GM23338 (cell line): ENCODE results near the gene C10orf71. TPM values are rescaled to one million over a fixed set of nuclear protein-coding genes. Genes with fewer than 3 reads are reported as not detected.

Experiments
- ATAC-seq: fragments of 200-7000 bp; cut with Tn5 transposase; 3 replicates; pipeline ENCODE4 v1.9.1; 2020
- DNase-seq: peaks from one replicate; pipeline ENCODE4 v3.0.0-alpha.2; 2015; ENCODE audit warnings: low spot score
- H2AFZ ChIP-seq: fragments of 200-600 bp; sonication (generic); 2 replicates; pipeline ENCODE4 v1.8.0; 2016; ENCODE audit warnings: antibody characterized with exemption, mild to moderate bottlenecking, moderate library complexity
- H3F3A ChIP-seq: fragments of 200-600 bp; sonication (generic); replicated peaks from 2 replicates; pipeline ENCODE4 v1.8.0; 2017; ENCODE audit warnings: antibody characterized with exemption, mixed run types, low read depth
- H3K27ac ChIP-seq: fragments of 200-600 bp; sonication (generic); 2 replicates; pipeline ENCODE4 v1.6.1; 2016; ENCODE audit warnings: low read depth
- H3K27me3 ChIP-seq: fragments of 200-600 bp; sonication (generic); 2 replicates; pipeline ENCODE4 v1.8.0; 2016; ENCODE audit warnings: mild to moderate bottlenecking, mixed run types, moderate library complexity; ENCODE audit not compliant: insufficient read depth
- H3K36me3 ChIP-seq: fragments of 200-600 bp; sonication (generic); 2 replicates; pipeline ENCODE4 v1.8.0; 2016; ENCODE audit warnings: mild to moderate bottlenecking; ENCODE audit not compliant: insufficient read depth
- H3K4me1 ChIP-seq: fragments of 200-600 bp; sonication (generic); 2 replicates; pipeline ENCODE4 v1.8.0; 2016; ENCODE audit warnings: mild to moderate bottlenecking, moderate library complexity; ENCODE audit not compliant: insufficient read depth
- H3K4me2 ChIP-seq: fragments of 200-600 bp; sonication (generic); 2 replicates; pipeline ENCODE4 v1.7.1; 2017; ENCODE audit warnings: mixed run types
- H3K4me3 ChIP-seq: fragments of 200-600 bp; sonication (generic); 2 replicates; pipeline ENCODE4 v1.6.1; 2016; ENCODE audit warnings: mixed run types
- H3K79me2 ChIP-seq: fragments of 200-600 bp; sonication (generic); replicated peaks from 2 replicates; pipeline ENCODE4 v1.8.0; 2017; ENCODE audit warnings: mild to moderate bottlenecking; ENCODE audit not compliant: insufficient read depth
- H3K9me2 ChIP-seq: fragments of 200-600 bp; sonication (generic); 2 replicates; pipeline ENCODE4 v1.8.0; 2017; ENCODE audit not compliant: insufficient read depth
- H4K20me1 ChIP-seq: fragments of 200-600 bp; sonication (generic); replicated peaks from 2 replicates; pipeline ENCODE4 v1.8.0; 2017; ENCODE audit warnings: mild to moderate bottlenecking; ENCODE audit not compliant: insufficient read depth
- H3K27ac Mint-ChIP-seq: 2 replicates; pipeline ENCODE4 v1.8.0; 2020; ENCODE audit warnings: inconsistent platforms, mild to moderate bottlenecking, moderate library complexity, mixed read lengths
- H3K27me3 Mint-ChIP-seq: 3 replicates; pipeline ENCODE4 v1.8.0; 2022; ENCODE audit warnings: low read depth, mild to moderate bottlenecking, moderate library complexity, mixed read lengths, inconsistent platforms; ENCODE audit not compliant: insufficient read depth, poor library complexity
- H3K36me3 Mint-ChIP-seq: 3 replicates; pipeline ENCODE4 v1.8.0; 2021; ENCODE audit warnings: low read depth, mild to moderate bottlenecking, inconsistent platforms, moderate library complexity, mixed read lengths
- H3K4me1 Mint-ChIP-seq: 3 replicates; pipeline ENCODE4 v1.8.0; 2020; ENCODE audit warnings: mild to moderate bottlenecking, inconsistent platforms, mixed read lengths
- H3K4me3 Mint-ChIP-seq: 3 replicates; pipeline ENCODE4 v1.8.0; 2021; ENCODE audit warnings: moderate library complexity, mild to moderate bottlenecking, inconsistent platforms, mixed read lengths
- H3K9me3 Mint-ChIP-seq: 3 replicates; pipeline ENCODE4 v1.8.0; 2020; ENCODE audit warnings: moderate library complexity, mild to moderate bottlenecking, inconsistent platforms, mixed read lengths
- CREB1 ChIP-seq: fragments of 250-450 bp; sonication (Bioruptor Pico); IDR thresholded peaks from 2 replicates; pipeline ENCODE4 v1.5.0; 2020; ENCODE audit warnings: low read depth, mild to moderate bottlenecking, moderate library complexity
- CTCF ChIP-seq, 2 experiments: fragments of 200-600 bp in 1 of 2; sonication (generic) in 1 of 2; conservative IDR thresholded peaks; 2 replicates each; pipeline versions ENCODE4 v1.5.1 to v1.6.1; 2016 to 2017; ENCODE audit warnings: antibody characterized with exemption in 2 of 2, low read depth in 2 of 2, mild to moderate bottlenecking in 2 of 2, moderate library complexity in 1 of 2
- ETS1 ChIP-seq: IDR thresholded peaks from 2 replicates; pipeline ENCODE4 v1.6.1; 2016; ENCODE audit warnings: antibody characterized with exemption
- EZH2 ChIP-seq: fragments of 200-600 bp; sonication (generic); IDR thresholded peaks from one replicate; pipeline ENCODE4 v1.8.0; 2017; ENCODE audit warnings: antibody characterized with exemption, mild to moderate bottlenecking, low read depth; ENCODE audit not compliant: unreplicated experiment
- EZH2phosphoT487 ChIP-seq: fragments of 200-600 bp; sonication (generic); IDR thresholded peaks from one replicate; pipeline ENCODE4 v1.8.1; 2018; ENCODE audit warnings: antibody characterized with exemption; ENCODE audit not compliant: unreplicated experiment
- JUNB ChIP-seq: IDR thresholded peaks from one replicate; pipeline ENCODE4 v1.6.1; 2016; ENCODE audit warnings: antibody characterized with exemption; ENCODE audit not compliant: unreplicated experiment
- NANOG ChIP-seq: IDR thresholded peaks from 2 replicates; pipeline ENCODE4 v1.6.1; 2016; ENCODE audit warnings: antibody characterized with exemption, borderline replicate concordance
- POLR2AphosphoS5 ChIP-seq: IDR thresholded peaks from 2 replicates; pipeline ENCODE4 v1.6.1; 2016; ENCODE audit warnings: antibody characterized with exemption, low read depth
- REST ChIP-seq: IDR thresholded peaks from one replicate; pipeline ENCODE4 v1.6.1; 2018; ENCODE audit warnings: antibody characterized with exemption; ENCODE audit not compliant: unreplicated experiment
- STAT1 ChIP-seq: IDR thresholded peaks from one replicate; pipeline ENCODE4 v1.6.1; 2016; ENCODE audit warnings: antibody characterized with exemption; ENCODE audit not compliant: unreplicated experiment
- ZNF114 ChIP-seq: fragments of 250-450 bp; sonication (Bioruptor Pico); IDR thresholded peaks from 2 replicates; pipeline ENCODE4 v1.5.0; 2020; ENCODE audit warnings: mild to moderate bottlenecking, moderate library complexity
- ZNF331 ChIP-seq: fragments of 250-450 bp; sonication (Bioruptor Pico); IDR thresholded peaks from 2 replicates; pipeline ENCODE4 v1.5.0; 2020; ENCODE audit warnings: low read depth, mild to moderate bottlenecking, moderate library complexity
- ZNF462 ChIP-seq: fragments of 250-450 bp; sonication (Bioruptor Pico); IDR thresholded peaks from 2 replicates; pipeline ENCODE4 v1.5.0; 2020; ENCODE audit warnings: mild to moderate bottlenecking, moderate library complexity
- polyA plus RNA-seq: library from polyadenylated mRNA; unstranded; fragments of >200 nt; fragmentation: Nextera tagmentation; extraction: Ambion mirVana; gene quantifications from 2 replicates; pipeline ENCODE4 v1.2.1, GENCODE V29; 2016
- total RNA-seq: library from RNA; depleted of rRNA; stranded (reverse); fragments of >200 nt; shearing (Covaris generic); gene quantifications from 2 replicates; pipeline ENCODE4 v1.2.3, GENCODE V29; 2014

Gene C10orf71
- total and polyA plus RNA-seq, 2 experiments from 2014 or later = not detected

GRCh38 chr10:49328401-49329145 lies 29.6 kb downstream of the C10orf71 start:
- Histone ChIP-seq H2AFZ (peak overlapping the region; percentile 74; the same call in 1 of the 2 replicates), H3K4me2 (no peak overlapping the region), H3F3A (no peaks in the 10 kb centered on the region), H3K27ac (no peak overlapping the region), H4K20me1 (no peaks in the 10 kb centered on the region), H3K27me3 (no peaks in the 10 kb centered on the region), H3K79me2 (no peaks in the 10 kb centered on the region), H3K36me3 (no peaks in the 10 kb centered on the region), H3K4me1 (no peaks in the 10 kb centered on the region), H3K9me2 (no peaks in the 10 kb centered on the region), H3K4me3 (no peak overlapping the region)
- Mint-ChIP-seq H3K27me3 (peaks cover 11% of the 10 kb centered on the region), H3K4me1 (peaks cover 7% of the 10 kb centered on the region), H3K27ac (no peak overlapping the region), H3K9me3 (no peaks in the 10 kb centered on the region; the same call in 2 of the 3 replicates), H3K4me3 (no peak overlapping the region), H3K36me3 (no peaks in the 10 kb centered on the region)
- no peak for TF ChIP-seq ZNF114
- no peak for TF ChIP-seq CTCF (conservative IDR thresholded peaks at IDR 0.05; ENCODE audit: low read depth in 2 of 2)
- no peak for TF ChIP-seq JUNB
- TF ChIP-seq STAT1 = no peak
- TF ChIP-seq EZH2 = no peak
- TF ChIP-seq ETS1 = no peak
- TF ChIP-seq CREB1 (CRISPR knock-in tag) = no peak
- no peak for TF ChIP-seq ZNF331 (CRISPR knock-in tag)
- TF ChIP-seq POLR2AphosphoS5 = no peak
- no peak for TF ChIP-seq ZNF462 (CRISPR knock-in tag)
- TF ChIP-seq NANOG = no peak
- TF ChIP-seq REST = no peak
- TF ChIP-seq EZH2phosphoT487 = no peak
- ATAC-seq (no peak), DNase-seq (no peak)
